ENCODE data around the gene ST3GAL3. TPM values are rescaled to one million over a fixed set of nuclear protein-coding genes. Genes with fewer than 3 reads are reported as not detected.

The ST3GAL3 gene
- polyA plus RNA-seq, 1 of the 3 experiments (the other 2 are of a cell fraction): 20.6 TPM

GRCh38 chr1:43786201-43786958 lies 79.0 kb downstream of the ST3GAL3 start:
- POLR2A ChIA-PET: no interaction called here

GRCh38 chr1:43786960-43787359 lies 79.6 kb downstream of the ST3GAL3 start:
- Histone ChIP-seq H3K4me1 (ENCODE audit: control insufficient read depth in 1 of 2, insufficient read depth in 2 of 2, low read depth in 1 of 2, low read length in 1 of 2) (peaks cover 5 to 32% of the 10 kb centered on the region in 2 experiments; a peak in 3 of 4 replicates), H3K4me2 (no peak overlapping the region), H3K27ac (ENCODE audit: low read depth in 2 of 2, low read length in 1 of 2) (peak overlapping the region; percentile 11 to 72; a peak in 2 of 4 replicates), H3K9ac (no peak overlapping the region), H3F3A (replicated peaks; ENCODE audit: insufficient read depth) (no peaks in the 10 kb centered on the region), H3K36me3 (replicated peaks in 1 of 2; ENCODE audit: control insufficient read depth in 1 of 2, insufficient read depth in 2 of 2, low read length in 1 of 2) (no peaks in the 10 kb centered on the region), H4K20me1 (ENCODE audit: insufficient read depth) (no peaks in the 10 kb centered on the region), H3K4me3 (ENCODE audit: low read depth in 2 of 2, low read length in 1 of 2) (no peak overlapping the region), H2AFZ (ENCODE audit: low read depth) (no peak overlapping the region), H3K9me3 (no peaks in the 10 kb centered on the region), H3K9me2 (no peaks in the 10 kb centered on the region), H3K79me2 (ENCODE audit: insufficient read depth) (peaks cover 12% of the 10 kb centered on the region; the same call in 1 of the 2 replicates), H3K27me3 (ENCODE audit: insufficient read depth) (no peaks in the 10 kb centered on the region)
- ChIA-PET CTCF (interaction anchor here (2.0 to 3.5 kb wide), 2 partner anchors 23 to 148 kb away, joined by 7 to 18 read pairs; no protein-coding TSS in a partner anchor), POLR2A (no interaction called here)
- TF ChIP-seq RXRA (IDR thresholded peaks at IDR 0.05; ENCODE audit: borderline replicate concordance, low read depth): no peak
- peak; percentile 15 for TF ChIP-seq CHD2 (IDR thresholded peaks at IDR 0.05; ENCODE audit: low read length, partially characterized antibody)
- TF ChIP-seq GATA2 (CRISPR knock-in tag; IDR thresholded peaks at IDR 0.05): no peak
- TF ChIP-seq MXI1 (IDR thresholded peaks at IDR 0.05; ENCODE audit: low read depth, low read length): peak; percentile 82; the same call in 1 of the 2 replicates
- TF ChIP-seq TCF12 (IDR thresholded peaks at IDR 0.05): 0 out of 2 replicates have a peak, but pooled peaks have one; percentile 28
- 0 out of 2 replicates have a peak, but pooled peaks have one; percentile 21 for TF ChIP-seq MAX (IDR thresholded peaks at IDR 0.05; ENCODE audit: low read depth)
- DNase-seq: peak; percentile 24
- WGBS (ENCODE audit: low lambda C conversion rate): 30% methylated on average over 1 of the region's 1 CpG

More at GRCh38 chr1:43786201-43786958, 79.0 kb downstream of the ST3GAL3 start:
- H2AFZ ChIP-seq (ENCODE audit: low read depth): no peak overlapping the region
- DNase-seq: no peak
- H3K4me1 ChIP-seq (ENCODE audit: control insufficient read depth in 1 of 2, insufficient read depth in 2 of 2, low read depth in 1 of 2, low read length in 1 of 2): peaks cover 5 to 32% of the 10 kb centered on the region in 2 experiments; a peak in 3 of 4 replicates
- H3K9me2 ChIP-seq: no peaks in the 10 kb centered on the region
- no peaks in the 10 kb centered on the region for H3K36me3 ChIP-seq (replicated peaks in 1 of 2; ENCODE audit: control insufficient read depth in 1 of 2, insufficient read depth in 2 of 2, low read length in 1 of 2)
- H3K27me3 ChIP-seq (ENCODE audit: insufficient read depth): no peaks in the 10 kb centered on the region
- TF ChIP-seq GABPA (IDR thresholded peaks at IDR 0.05; ENCODE audit: low read depth): no peak
- no peak for TF ChIP-seq JUND (IDR thresholded peaks at IDR 0.05)
- TF ChIP-seq FOSL2 (IDR thresholded peaks at IDR 0.05; ENCODE audit: borderline replicate concordance, low read depth): no peak
- no peak for TF ChIP-seq CHD2 (IDR thresholded peaks at IDR 0.05; ENCODE audit: low read length, partially characterized antibody)
- TF ChIP-seq SMC3 (IDR thresholded peaks at IDR 0.05; ENCODE audit: low read depth, low read length): no peak
- TF ChIP-seq ZBTB33 (IDR thresholded peaks at IDR 0.05; ENCODE audit: borderline replicate concordance, low read depth): no peak
- TF ChIP-seq NRF1 (IDR thresholded peaks at IDR 0.05; ENCODE audit: low read depth, low read length): no peak
- no peak for TF ChIP-seq RFX5 (IDR thresholded peaks at IDR 0.05; ENCODE audit: low read length)
- no peak for TF ChIP-seq MEF2A (IDR thresholded peaks at IDR 0.05; ENCODE audit: borderline replicate concordance, low read depth)
- CTCF ChIA-PET: interaction anchor here (2.0 to 3.5 kb wide), 2 partner anchors 23 to 148 kb away, joined by 7 to 18 read pairs; no protein-coding TSS in a partner anchor
- no peak overlapping the region for H3K4me2 ChIP-seq
- H3K9me3 ChIP-seq: no peaks in the 10 kb centered on the region
- H4K20me1 ChIP-seq (ENCODE audit: insufficient read depth): no peaks in the 10 kb centered on the region
- H3K79me2 ChIP-seq (ENCODE audit: insufficient read depth): peaks cover 12% of the 10 kb centered on the region; the same call in 1 of the 2 replicates
- H3K27ac ChIP-seq (ENCODE audit: low read depth in 2 of 2, low read length in 1 of 2): peak overlapping the region; percentile 11 to 71; a peak in 3 of 4 replicates
- no peak overlapping the region for H3K4me3 ChIP-seq (ENCODE audit: low read depth in 2 of 2, low read length in 1 of 2)
- no peaks in the 10 kb centered on the region for H3F3A ChIP-seq (replicated peaks; ENCODE audit: insufficient read depth)
- WGBS (ENCODE audit: low lambda C conversion rate): 94% methylated on average over 13 of the region's 13 CpGs
- H3K9ac ChIP-seq: no peak overlapping the region

Data from SK-N-SH (cell line).